Measurements from ENCODE around the gene TMPRSS9.

GRCh38 chr19:2433854-2434253 lies 73.8 kb downstream of the TMPRSS9 start:
- no peak for TF ChIP-seq POLR2A (IDR thresholded peaks at IDR 0.05)
- TF ChIP-seq, protein P1, sequence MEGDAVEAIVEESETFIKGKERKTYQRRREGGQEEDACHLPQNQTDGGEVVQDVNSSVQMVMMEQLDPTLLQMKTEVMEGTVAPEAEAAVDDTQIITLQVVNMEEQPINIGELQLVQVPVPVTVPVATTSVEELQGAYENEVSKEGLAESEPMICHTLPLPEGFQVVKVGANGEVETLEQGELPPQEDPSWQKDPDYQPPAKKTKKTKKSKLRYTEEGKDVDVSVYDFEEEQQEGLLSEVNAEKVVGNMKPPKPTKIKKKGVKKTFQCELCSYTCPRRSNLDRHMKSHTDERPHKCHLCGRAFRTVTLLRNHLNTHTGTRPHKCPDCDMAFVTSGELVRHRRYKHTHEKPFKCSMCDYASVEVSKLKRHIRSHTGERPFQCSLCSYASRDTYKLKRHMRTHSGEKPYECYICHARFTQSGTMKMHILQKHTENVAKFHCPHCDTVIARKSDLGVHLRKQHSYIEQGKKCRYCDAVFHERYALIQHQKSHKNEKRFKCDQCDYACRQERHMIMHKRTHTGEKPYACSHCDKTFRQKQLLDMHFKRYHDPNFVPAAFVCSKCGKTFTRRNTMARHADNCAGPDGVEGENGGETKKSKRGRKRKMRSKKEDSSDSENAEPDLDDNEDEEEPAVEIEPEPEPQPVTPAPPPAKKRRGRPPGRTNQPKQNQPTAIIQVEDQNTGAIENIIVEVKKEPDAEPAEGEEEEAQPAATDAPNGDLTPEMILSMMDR (IDR thresholded peaks at IDR 0.05), result no peak

Measured in adrenal gland (tissue), 5 donors.